Esophagus squamous epithelium (tissue), 4 donors: ENCODE results near the gene KAZALD1.

Experiments
- CTCF ChIP-seq, 6 experiments: fragments of 450-650 bp in 4 of 6; fragments of 200-600 bp in 2 of 6; sonication (generic) in 2 of 6; IDR thresholded peaks; one replicate each; pipeline ENCODE4 v1.5.1; 2016 to 2019; ENCODE audit warnings: antibody characterized with exemption in 6 of 6, mild to moderate bottlenecking in 4 of 6, moderate library complexity in 4 of 6
- POLR2A ChIP-seq, 4 donors: fragments of 450-650 bp; IDR thresholded peaks; one replicate each; pipeline ENCODE4 v1.6.1; 2017; ENCODE audit warnings: antibody characterized with exemption in 4 of 4, mild to moderate bottlenecking in 4 of 4, moderate library complexity in 3 of 4

- TF ChIP-seq CTCF (IDR thresholded peaks at IDR 0.05) (no peak), POLR2A (IDR thresholded peaks at IDR 0.05) (no peak)
These were observed 28.5 kb upstream of the KAZALD1 start for GRCh38 chr10:101033276-101033675.
